Measurements from ENCODE around the gene RNPS1.

DNA sequence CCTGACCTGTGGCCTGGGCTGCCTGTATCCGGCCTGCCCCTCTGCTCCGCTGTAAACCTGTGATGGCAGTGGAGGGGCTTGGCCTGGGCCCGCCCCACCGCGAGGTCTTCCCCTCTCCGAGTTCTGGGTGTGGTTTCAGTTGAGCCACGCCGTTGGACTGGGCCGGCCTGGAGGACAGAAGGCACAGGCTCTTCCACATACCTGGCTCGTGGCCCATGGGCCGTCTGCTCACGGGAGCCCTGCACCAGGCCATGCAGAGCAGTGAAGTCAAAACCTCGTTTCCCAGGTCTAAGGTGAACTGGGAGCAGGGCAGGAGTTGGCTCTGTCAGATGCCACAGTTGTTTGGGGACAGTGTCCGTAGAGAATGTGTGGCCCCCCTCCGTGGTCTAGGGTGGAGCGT lies 5.6 kb upstream of the RNPS1 start:
- TF ChIP-seq, protein P1, sequence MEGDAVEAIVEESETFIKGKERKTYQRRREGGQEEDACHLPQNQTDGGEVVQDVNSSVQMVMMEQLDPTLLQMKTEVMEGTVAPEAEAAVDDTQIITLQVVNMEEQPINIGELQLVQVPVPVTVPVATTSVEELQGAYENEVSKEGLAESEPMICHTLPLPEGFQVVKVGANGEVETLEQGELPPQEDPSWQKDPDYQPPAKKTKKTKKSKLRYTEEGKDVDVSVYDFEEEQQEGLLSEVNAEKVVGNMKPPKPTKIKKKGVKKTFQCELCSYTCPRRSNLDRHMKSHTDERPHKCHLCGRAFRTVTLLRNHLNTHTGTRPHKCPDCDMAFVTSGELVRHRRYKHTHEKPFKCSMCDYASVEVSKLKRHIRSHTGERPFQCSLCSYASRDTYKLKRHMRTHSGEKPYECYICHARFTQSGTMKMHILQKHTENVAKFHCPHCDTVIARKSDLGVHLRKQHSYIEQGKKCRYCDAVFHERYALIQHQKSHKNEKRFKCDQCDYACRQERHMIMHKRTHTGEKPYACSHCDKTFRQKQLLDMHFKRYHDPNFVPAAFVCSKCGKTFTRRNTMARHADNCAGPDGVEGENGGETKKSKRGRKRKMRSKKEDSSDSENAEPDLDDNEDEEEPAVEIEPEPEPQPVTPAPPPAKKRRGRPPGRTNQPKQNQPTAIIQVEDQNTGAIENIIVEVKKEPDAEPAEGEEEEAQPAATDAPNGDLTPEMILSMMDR (IDR thresholded peaks at IDR 0.05; ENCODE audit: low read depth, low read length): no peak
- TF ChIP-seq EZH2phosphoT487 (IDR thresholded peaks at IDR 0.05; ENCODE audit: low read depth): no peak

Measured in OCI-LY3 (cell line).